ENCODE data around the gene TMPRSS5. TPM values are rescaled to one million over a fixed set of nuclear protein-coding genes. Genes with fewer than 3 reads are reported as not detected.

Gene TMPRSS5
- total RNA-seq, 1 donor from 2014 or later = 0.49 TPM

GRCh38 chr11:113670831-113671215, 35.3 kb downstream of the TMPRSS5 start:
- intact Hi-C loops (cut with micrococcal nuclease) = loop anchor here (10.0 kb wide), 1 partner anchor 86 kb away; no protein-coding TSS in a partner anchor

GRCh38 chr11:113670149-113670830, 35.8 kb downstream of the TMPRSS5 start:
- intact Hi-C loops (cut with micrococcal nuclease) = loop anchor here (10.0 kb wide), 1 partner anchor 85 kb away; no protein-coding TSS in a partner anchor

- intact Hi-C loops (cut with micrococcal nuclease) = no loop called here
Observed at GRCh38 chr11:113668255-113668654, 37.9 kb downstream of the TMPRSS5 start.

GRCh38 chr11:113667801-113668200, 38.3 kb downstream of the TMPRSS5 start:
- intact Hi-C loops (cut with micrococcal nuclease) = no loop called here

- intact Hi-C loops (cut with micrococcal nuclease) = no loop called here
Observed at GRCh38 chr11:113666584-113666983, 39.5 kb downstream of the TMPRSS5 start.

GRCh38 chr11:113664981-113665710, 41.0 kb downstream of the TMPRSS5 start:
- intact Hi-C loops (cut with micrococcal nuclease) = no loop called here

GRCh38 chr11:113664069-113664980, 41.8 kb downstream of the TMPRSS5 start:
- intact Hi-C loops (cut with micrococcal nuclease) = no loop called here

GRCh38 chr11:113663567-113663966, 42.5 kb downstream of the TMPRSS5 start:
- intact Hi-C loops (cut with micrococcal nuclease) = no loop called here

GRCh38 chr11:113655771-113656170, 50.3 kb downstream of the TMPRSS5 start:
- intact Hi-C loops (cut with micrococcal nuclease) = no loop called here

GRCh38 chr11:113651023-113651422, 55.1 kb downstream of the TMPRSS5 start:
- intact Hi-C loops (cut with micrococcal nuclease) = no loop called here

GRCh38 chr11:113649311-113649710, 56.8 kb downstream of the TMPRSS5 start:
- intact Hi-C loops (cut with micrococcal nuclease) = no loop called here

GRCh38 chr11:113647856-113648255, 58.3 kb downstream of the TMPRSS5 start:
- intact Hi-C loops (cut with micrococcal nuclease) = no loop called here

- intact Hi-C loops (cut with micrococcal nuclease) = no loop called here
Observed at GRCh38 chr11:113647108-113647507, 59.0 kb downstream of the TMPRSS5 start.

GRCh38 chr11:113645593-113646349, 60.3 kb downstream of the TMPRSS5 start:
- intact Hi-C loops (cut with micrococcal nuclease) = no loop called here

GRCh38 chr11:113644605-113645004, 61.5 kb downstream of the TMPRSS5 start:
- intact Hi-C loops (cut with micrococcal nuclease) = no loop called here

- intact Hi-C loops (cut with micrococcal nuclease) = no loop called here
Observed at GRCh38 chr11:113643701-113644100, 62.4 kb downstream of the TMPRSS5 start.

- intact Hi-C loops (cut with micrococcal nuclease) = no loop called here
Observed at GRCh38 chr11:113643006-113643585, 63.0 kb downstream of the TMPRSS5 start.

GRCh38 chr11:113642090-113642489, 64.0 kb downstream of the TMPRSS5 start:
- intact Hi-C loops (cut with micrococcal nuclease) = no loop called here

GRCh38 chr11:113638376-113638775, 67.7 kb downstream of the TMPRSS5 start:
- intact Hi-C loops (cut with micrococcal nuclease) = no loop called here

GRCh38 chr11:113637636-113638035, 68.5 kb downstream of the TMPRSS5 start:
- intact Hi-C loops (cut with micrococcal nuclease) = no loop called here
